GM21360 (cell line): ENCODE data around the gene REG1B.
"Not testable (repeated sequence)": the region's sequence is repeated elsewhere in the genome, so short reads cannot be mapped to it uniquely, and the experiment has no call there.

ENCODE experiments used
- ATAC-seq: cut with Tn5 transposase; IDR thresholded peaks from one replicate; pipeline ENCODE4 v1.9.1; 2021; ENCODE audit warnings: mild to moderate bottlenecking, moderate library complexity; ENCODE audit not compliant: unreplicated experiment

REG1B gene

DNA sequence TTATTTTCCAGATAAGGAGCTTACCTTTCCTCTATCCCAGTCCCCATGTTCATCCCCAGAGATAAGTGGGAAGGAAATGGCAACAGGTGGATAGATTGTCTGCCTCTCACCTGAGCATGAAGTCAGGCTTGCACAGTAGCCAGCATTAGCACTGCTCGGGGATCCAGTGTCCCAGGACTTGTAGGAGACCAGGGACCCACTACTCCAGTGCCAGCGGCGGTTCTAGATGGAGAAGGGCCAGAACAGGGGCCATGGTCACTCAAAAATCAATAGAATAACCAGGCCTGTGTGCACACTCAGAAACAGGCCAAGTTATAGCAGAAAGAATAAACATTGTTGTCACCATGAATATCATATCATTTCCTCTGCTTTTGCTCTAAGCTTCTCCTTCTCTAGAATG lies 2.4 kb downstream of the REG1B start:
- ATAC-seq, result no peak

DNA sequence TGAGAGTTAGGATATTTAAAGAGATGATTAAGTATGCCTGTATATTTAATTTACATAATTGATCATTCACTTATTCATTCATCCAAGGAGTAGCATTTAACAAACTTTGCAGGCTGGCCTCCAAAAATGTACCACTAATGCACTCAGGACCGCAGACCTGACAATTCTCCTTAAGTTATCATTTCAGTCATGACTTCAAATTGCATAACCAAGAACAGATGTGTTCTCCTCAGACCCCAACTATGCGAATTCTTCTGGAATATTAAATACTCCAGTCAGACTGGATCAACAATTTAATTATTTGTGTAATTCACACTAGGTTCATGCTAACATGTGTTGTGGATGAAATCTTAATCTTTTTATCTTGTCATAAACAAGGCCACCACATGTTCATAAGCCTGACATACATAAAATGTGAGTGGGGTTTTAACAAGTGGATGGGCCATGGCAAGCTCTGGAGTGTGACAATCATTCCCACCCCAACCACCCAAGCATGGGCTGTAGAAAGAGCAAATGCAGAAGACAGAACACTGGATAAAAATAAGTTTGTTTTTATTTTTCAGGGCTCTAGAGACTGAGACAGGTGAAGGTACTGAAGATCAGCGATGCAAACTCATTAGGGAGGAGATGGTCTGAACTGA lies 3.2 kb downstream of the REG1B start:
- no peak for ATAC-seq

DNA sequence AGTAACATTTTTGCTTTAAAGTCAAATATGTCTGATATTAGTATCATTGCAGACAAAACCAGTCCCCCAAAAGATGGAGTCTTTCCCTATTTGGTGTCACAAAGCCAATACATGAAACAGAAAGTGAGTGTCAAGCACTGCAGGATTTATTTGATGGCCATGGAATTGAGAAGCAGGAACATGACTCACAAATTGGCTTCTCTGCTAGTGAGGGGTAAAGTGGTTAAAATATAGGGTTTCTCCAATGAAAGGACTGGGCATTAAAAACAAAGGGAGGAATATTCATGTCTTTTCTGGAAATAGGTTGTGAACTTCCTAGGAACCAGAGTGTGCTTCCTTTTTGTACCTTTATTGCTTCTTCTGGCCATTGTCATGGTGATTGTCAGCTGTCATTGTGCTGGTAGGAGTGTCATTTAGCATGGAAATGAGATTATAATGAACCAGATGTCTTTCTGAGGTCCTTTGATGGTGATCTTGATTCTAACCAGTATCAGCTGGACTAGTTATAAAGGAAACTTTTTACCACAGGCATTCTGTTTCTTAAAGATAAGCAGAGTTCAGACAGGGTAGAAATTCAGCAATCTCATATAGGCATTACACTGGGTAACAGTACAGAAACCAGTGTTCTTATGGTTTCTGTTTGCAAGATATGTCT lies 4.1 kb downstream of the REG1B start:
- ATAC-seq, result no peak

DNA sequence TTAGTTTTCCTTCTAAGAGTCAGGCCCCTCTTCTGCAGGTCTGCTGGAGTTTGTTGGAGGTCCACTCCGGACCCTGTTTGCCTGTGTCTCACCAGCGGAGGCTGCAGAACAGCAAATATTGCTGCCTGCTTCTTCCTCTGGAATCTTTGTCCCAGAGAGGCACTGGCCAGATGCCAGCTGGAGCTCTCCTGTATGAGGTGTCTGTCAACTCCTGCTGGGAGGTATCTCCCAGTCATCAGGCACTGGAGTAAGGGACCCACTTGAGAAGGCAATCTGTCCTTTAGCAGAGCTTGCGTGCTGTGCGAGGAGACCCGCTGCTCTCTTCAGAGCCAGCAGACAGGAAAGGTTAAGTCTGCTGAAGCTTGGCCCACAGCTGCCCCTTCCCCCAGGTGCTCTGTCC lies 4.8 kb downstream of the REG1B start:
- no peak for ATAC-seq

DNA sequence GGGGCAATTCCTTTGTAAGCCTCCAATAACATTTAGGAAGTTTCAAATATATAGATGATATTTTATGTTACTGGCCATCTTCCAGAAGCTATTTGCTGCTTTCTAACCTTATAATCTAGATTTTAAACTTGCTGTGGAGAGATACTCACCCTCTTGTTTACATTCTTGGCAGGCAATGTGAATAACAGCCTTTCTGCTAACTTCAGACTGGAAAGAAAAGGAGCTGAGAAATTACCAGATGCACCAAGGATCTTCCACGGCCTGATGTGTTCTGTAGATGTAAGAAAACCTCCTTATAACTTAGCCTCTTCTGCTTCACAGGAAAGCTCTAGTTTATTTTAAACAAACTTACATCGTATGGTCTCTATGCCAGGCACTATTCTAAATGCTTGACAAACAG lies 16.7 kb downstream of the REG1B start:
- ATAC-seq, result no peak

DNA sequence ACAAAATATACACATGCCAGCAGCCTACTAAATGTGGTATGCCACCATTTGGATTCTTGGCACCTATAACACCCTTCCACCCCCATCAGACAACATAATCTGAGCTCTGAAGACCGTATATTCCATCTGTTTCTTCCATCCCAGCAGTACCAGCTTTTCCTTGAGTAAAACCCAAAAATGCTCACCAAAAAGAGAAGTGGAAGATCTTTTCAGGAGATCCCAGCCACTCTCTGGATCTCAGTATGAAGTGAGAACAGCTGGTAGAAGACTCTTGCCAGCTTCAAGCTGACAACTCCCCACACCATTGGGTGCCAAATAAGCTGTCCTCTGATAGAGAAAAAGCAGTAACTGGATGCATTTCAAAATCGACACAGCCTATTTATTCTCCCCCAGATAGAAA lies 22.6 kb downstream of the REG1B start:
- no peak for ATAC-seq

DNA sequence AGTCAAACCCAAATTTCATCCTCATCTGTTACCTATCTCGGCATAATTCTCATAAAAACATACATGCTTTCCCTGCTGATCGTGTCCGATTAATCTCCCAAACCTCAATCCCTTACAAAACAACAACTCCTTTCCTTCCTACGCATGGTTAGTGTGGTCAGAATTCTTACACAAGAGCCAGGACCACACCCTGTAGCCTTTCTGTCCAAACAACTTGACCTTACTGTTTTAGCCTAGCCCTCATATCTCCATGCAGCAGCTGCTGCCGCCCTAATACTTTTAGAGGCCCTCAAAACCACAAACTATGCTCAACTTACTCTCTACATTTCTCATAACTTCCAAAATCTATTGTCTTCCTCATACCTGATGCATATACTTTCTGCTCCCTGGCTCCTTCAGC lies 33.0 kb downstream of the REG1B start:
- ATAC-seq, result not testable (repeated sequence)

DNA sequence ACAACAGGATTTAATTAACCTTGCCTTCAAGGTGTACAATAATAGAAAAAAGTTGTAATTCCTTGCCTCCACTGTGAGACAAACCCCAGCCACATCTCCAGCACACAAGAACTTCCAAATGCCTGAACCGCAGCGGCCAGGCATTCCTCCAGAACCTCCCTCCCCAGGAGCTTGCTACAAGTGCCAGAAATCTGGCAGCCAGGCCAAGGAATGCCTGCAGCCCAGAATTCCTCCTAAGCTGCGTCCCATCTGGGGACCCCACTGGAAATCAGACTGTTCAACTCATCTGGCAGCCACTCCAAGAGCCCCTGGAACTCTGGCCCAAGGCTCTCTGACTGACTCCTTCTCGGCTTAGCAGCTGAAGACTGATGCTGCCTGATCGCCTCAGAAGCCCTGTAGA lies 34.3 kb downstream of the REG1B start:
- not testable (repeated sequence) for ATAC-seq

DNA sequence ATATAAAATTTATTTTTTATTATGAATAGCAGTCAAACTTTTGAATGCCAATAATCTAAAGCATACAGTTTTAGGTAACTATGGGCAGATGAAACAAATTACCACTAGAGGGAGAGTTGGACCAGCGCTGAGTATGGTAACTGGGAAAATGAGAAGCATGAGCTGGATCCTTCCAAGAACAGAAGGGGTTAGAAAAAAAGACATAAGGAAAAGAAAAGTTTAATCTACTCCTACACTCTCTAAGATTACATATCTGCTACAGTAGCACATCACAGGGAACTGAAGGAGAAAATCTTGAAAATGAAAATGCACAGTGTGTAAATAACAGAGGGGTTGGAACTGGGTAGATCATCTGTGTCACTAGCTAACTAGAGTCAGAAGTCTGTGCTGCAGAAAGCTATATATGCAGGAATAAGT lies 46.8 kb downstream of the REG1B start:
- ATAC-seq, result no peak

DNA sequence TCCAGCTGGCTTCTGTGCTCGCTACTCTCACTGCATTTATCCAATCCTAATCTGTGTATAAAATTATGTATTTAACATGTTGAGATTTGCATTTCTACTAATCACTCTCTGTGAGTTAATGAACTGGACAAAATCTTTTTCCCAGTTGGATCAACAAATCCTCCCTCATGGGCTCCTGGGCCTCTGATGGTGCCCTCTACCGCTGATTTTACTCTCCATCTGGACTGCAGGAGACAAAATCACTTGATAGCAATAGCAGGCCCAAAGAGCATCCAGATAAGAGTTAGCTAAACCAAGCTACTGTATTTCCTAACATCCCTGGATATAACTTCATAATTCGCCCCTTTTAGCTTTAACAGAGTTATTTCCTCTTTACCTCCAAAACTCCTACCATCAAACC lies 47.8 kb downstream of the REG1B start:
- ATAC-seq, result no peak
